H1 (cell line): ENCODE measurements around the gene TNPO3. TPM values are rescaled to one million over a fixed set of nuclear protein-coding genes. Genes with fewer than 3 reads are reported as not detected.

ENCODE experiments used
- EP300 ChIP-seq, 2 experiments: IDR thresholded peaks; 1 replicate in 1 of 2; 2 replicates in 1 of 2; pipeline ENCODE4 v1.6.1; 2011 to 2012; ENCODE audit warnings: low read depth in 2 of 2, low read length in 2 of 2, mild to moderate bottlenecking in 2 of 2, borderline replicate concordance in 1 of 2, inconsistent platforms in 1 of 2, moderate library complexity in 1 of 2
- TAF1 ChIP-seq: IDR thresholded peaks from 2 replicates; pipeline ENCODE4 v1.6.1; 2011; ENCODE audit warnings: mild to moderate bottlenecking, low read depth, low read length
- polyA plus RNA-seq, 7 experiments: library from polyadenylated mRNA; depleted of rRNA in 3 of 7; stranded (reverse) in 5 of 7; unstranded in 2 of 7; fragments of >200 nt in 5 of 7; fragments of 200-250 nt in 2 of 7; gene quantifications; 1 replicate in 5 of 7; 2 replicates in 1 of 7; 4 replicates in 1 of 7; pipeline versions ENCODE4 v1.2.1 to v1.2.3, GENCODE V29; 2011 to 2013; ENCODE audit warnings: missing spikeins in 2 of 7, mixed read lengths in 2 of 7
- total RNA-seq: library from RNA; stranded (reverse); fragmentation: NEBNext Ultra II Directional; extraction: Animal tissue kit (Norgen Biotek cat#: 25700); gene quantifications from 2 replicates; pipeline ENCODE4 v1.2.1, GENCODE V29; 2021

Gene TNPO3
- total and polyA plus RNA-seq, 2 of the 8 experiments (the other 6 are each of a cell fraction or from before 2014, with no cell fraction given): 67.6 to 99.2 TPM

DNA sequence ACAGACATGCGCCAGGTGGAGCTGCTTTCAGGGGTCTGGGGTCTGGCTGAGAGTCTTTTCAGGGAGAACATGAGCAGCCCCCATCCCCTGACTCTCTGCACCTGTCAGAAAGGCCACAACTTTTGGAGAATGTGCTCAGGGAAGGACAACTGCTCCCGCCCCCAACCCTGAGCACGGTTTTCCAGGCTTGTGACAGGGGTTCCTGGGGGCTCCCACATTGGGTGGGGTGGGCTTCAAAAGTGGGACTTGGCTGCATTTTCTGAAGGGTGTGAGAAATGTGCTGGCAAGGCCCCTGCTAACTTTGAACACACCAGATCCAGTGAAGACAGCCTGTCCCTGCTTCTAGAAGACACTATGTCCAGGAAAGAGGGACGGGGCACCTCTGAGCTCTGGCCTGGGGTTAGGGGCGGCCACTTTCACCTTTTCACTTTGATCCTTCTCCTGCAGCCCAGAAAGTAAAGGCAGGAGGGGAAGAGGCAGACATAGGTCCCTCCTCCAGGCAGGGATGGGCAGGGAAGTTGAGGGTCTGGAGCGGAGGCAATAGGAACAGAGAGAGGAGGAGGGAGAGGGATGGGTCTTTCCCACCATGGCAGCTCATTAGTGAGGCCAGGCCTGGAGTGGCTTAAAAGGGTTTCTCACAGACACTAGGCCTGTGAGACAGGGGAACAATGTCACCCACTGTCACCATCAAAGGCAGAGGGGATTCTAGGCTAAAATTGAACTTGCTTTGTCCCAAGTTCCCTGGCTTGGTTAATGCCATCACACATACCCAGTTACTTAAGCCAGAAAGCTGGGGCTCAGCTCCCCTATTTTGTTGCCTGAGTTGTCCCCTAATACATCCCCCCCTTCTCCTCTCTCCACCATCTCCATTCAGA, 145.9 kb downstream of the TNPO3 start (continued):
- TF ChIP-seq EP300 (IDR thresholded peaks at IDR 0.05; ENCODE audit: borderline replicate concordance in 1 of 2, low read depth in 2 of 2, low read length in 2 of 2) (no peak), TAF1 (no peak)
